ENCODE results near the gene SLC7A14.

Gene SLC7A14

GRCh38 chr3:170608475-170608874, 22.6 kb upstream of the SLC7A14 start:
- no peak for ATAC-seq
- TF ChIP-seq PPARA (CRISPR knock-in tag; IDR thresholded peaks at IDR 0.05; ENCODE audit: borderline replicate concordance): no peak
- no peak for TF ChIP-seq OSR1 (CRISPR knock-in tag; IDR thresholded peaks at IDR 0.05)
- TF ChIP-seq RARB (CRISPR knock-in tag; IDR thresholded peaks at IDR 0.05): no peak
- TF ChIP-seq, protein P1, sequence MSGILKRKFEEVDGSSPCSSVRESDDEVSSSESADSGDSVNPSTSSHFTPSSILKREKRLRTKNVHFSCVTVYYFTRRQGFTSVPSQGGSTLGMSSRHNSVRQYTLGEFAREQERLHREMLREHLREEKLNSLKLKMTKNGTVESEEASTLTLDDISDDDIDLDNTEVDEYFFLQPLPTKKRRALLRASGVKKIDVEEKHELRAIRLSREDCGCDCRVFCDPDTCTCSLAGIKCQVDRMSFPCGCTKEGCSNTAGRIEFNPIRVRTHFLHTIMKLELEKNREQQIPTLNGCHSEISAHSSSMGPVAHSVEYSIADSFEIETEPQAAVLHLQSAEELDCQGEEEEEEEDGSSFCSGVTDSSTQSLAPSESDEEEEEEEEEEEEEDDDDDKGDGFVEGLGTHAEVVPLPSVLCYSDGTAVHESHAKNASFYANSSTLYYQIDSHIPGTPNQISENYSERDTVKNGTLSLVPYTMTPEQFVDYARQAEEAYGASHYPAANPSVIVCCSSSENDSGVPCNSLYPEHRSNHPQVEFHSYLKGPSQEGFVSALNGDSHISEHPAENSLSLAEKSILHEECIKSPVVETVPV (CRISPR knock-in tag; IDR thresholded peaks at IDR 0.05): no peak
- TF ChIP-seq ISL1 (CRISPR knock-in tag; IDR thresholded peaks at IDR 0.05): no peak
- TF ChIP-seq, protein P2, sequence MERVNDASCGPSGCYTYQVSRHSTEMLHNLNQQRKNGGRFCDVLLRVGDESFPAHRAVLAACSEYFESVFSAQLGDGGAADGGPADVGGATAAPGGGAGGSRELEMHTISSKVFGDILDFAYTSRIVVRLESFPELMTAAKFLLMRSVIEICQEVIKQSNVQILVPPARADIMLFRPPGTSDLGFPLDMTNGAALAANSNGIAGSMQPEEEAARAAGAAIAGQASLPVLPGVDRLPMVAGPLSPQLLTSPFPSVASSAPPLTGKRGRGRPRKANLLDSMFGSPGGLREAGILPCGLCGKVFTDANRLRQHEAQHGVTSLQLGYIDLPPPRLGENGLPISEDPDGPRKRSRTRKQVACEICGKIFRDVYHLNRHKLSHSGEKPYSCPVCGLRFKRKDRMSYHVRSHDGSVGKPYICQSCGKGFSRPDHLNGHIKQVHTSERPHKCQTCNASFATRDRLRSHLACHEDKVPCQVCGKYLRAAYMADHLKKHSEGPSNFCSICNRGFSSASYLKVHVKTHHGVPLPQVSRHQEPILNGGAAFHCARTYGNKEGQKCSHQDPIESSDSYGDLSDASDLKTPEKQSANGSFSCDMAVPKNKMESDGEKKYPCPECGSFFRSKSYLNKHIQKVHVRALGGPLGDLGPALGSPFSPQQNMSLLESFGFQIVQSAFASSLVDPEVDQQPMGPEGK (CRISPR knock-in tag; IDR thresholded peaks at IDR 0.05; ENCODE audit: borderline replicate concordance): no peak
- TF ChIP-seq ZNF70 (CRISPR knock-in tag; IDR thresholded peaks at IDR 0.05): no peak
- no peak for TF ChIP-seq ZFP30 (CRISPR knock-in tag; IDR thresholded peaks at IDR 0.05)
- no peak for TF ChIP-seq CSDC2 (CRISPR knock-in tag; IDR thresholded peaks at IDR 0.05)
- no peak for TF ChIP-seq ESRRG (CRISPR knock-in tag; IDR thresholded peaks at IDR 0.05)
- no peak for TF ChIP-seq BACH2 (CRISPR knock-in tag; IDR thresholded peaks at IDR 0.05; ENCODE audit: borderline replicate concordance)
- TF ChIP-seq ARNTL (CRISPR knock-in tag; IDR thresholded peaks at IDR 0.05; ENCODE audit: borderline replicate concordance, low read depth): no peak

- TF ChIP-seq BACH2 (CRISPR knock-in tag; IDR thresholded peaks at IDR 0.05; ENCODE audit: borderline replicate concordance): no peak
- TF ChIP-seq ESRRG (CRISPR knock-in tag; IDR thresholded peaks at IDR 0.05): no peak
- TF ChIP-seq ZC3H10 (CRISPR knock-in tag; IDR thresholded peaks at IDR 0.05): no peak
- TF ChIP-seq, protein P3, sequence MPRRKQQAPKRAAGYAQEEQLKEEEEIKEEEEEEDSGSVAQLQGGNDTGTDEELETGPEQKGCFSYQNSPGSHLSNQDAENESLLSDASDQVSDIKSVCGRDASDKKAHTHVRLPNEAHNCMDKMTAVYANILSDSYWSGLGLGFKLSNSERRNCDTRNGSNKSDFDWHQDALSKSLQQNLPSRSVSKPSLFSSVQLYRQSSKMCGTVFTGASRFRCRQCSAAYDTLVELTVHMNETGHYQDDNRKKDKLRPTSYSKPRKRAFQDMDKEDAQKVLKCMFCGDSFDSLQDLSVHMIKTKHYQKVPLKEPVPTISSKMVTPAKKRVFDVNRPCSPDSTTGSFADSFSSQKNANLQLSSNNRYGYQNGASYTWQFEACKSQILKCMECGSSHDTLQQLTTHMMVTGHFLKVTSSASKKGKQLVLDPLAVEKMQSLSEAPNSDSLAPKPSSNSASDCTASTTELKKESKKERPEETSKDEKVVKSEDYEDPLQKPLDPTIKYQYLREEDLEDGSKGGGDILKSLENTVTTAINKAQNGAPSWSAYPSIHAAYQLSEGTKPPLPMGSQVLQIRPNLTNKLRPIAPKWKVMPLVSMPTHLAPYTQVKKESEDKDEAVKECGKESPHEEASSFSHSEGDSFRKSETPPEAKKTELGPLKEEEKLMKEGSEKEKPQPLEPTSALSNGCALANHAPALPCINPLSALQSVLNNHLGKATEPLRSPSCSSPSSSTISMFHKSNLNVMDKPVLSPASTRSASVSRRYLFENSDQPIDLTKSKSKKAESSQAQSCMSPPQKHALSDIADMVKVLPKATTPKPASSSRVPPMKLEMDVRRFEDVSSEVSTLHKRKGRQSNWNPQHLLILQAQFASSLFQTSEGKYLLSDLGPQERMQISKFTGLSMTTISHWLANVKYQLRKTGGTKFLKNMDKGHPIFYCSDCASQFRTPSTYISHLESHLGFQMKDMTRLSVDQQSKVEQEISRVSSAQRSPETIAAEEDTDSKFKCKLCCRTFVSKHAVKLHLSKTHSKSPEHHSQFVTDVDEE (CRISPR knock-in tag; IDR thresholded peaks at IDR 0.05): no peak
- TF ChIP-seq GLIS3 (CRISPR knock-in tag; IDR thresholded peaks at IDR 0.05): no peak
- no peak for TF ChIP-seq CREB5 (CRISPR knock-in tag; IDR thresholded peaks at IDR 0.05; ENCODE audit: low read depth)
- TF ChIP-seq ZFP30 (CRISPR knock-in tag; IDR thresholded peaks at IDR 0.05): no peak
- ATAC-seq: no peak
Measured at GRCh38 chr3:170606675-170607074, 20.8 kb upstream of the SLC7A14 start.

DNA sequence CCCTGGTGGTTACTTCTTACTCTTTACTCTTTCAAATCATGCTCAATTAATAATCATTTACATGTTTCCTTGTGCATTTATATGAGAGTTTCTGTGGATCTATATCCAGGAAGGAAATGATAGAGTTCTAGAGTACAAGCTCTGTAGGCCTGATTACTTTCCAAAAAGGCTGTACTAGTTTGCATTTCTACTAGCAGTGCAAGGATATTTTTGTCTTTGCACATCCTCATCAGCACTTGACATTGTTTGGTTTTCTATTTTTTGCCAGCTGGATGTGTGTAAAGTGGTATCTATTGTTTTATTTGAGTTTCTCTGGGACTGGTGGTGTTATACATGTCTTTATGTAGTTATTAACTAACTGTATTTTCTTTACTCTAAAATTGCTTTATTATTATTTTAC, 19.6 kb upstream of the SLC7A14 start:
- no peak for ATAC-seq
- TF ChIP-seq, protein P2 (CRISPR knock-in tag; IDR thresholded peaks at IDR 0.05; ENCODE audit: borderline replicate concordance): no peak
- TF ChIP-seq ZC3H10 (CRISPR knock-in tag; IDR thresholded peaks at IDR 0.05) (no peak), TOX (CRISPR knock-in tag; IDR thresholded peaks at IDR 0.05; ENCODE audit: borderline replicate concordance) (no peak), ZNF565 (CRISPR knock-in tag; conservative IDR thresholded peaks at IDR 0.05; ENCODE audit: low read depth) (no peak), GLIS3 (CRISPR knock-in tag; IDR thresholded peaks at IDR 0.05) (no peak), OSR1 (CRISPR knock-in tag; IDR thresholded peaks at IDR 0.05) (no peak)
- TF ChIP-seq, protein P4, sequence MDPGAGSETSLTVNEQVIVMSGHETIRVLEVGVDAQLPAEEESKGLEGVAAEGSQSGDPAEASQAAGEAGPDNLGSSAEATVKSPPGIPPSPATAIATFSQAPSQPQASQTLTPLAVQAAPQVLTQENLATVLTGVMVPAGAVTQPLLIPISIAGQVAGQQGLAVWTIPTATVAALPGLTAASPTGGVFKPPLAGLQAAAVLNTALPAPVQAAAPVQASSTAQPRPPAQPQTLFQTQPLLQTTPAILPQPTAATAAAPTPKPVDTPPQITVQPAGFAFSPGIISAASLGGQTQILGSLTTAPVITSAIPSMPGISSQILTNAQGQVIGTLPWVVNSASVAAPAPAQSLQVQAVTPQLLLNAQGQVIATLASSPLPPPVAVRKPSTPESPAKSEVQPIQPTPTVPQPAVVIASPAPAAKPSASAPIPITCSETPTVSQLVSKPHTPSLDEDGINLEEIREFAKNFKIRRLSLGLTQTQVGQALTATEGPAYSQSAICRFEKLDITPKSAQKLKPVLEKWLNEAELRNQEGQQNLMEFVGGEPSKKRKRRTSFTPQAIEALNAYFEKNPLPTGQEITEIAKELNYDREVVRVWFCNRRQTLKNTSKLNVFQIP (CRISPR knock-in tag; IDR thresholded peaks at IDR 0.05; ENCODE audit: borderline replicate concordance, low read depth): no peak

Data from SK-N-SH treated with all-trans-retinoic acid at 6 μM for 48 hours (cell line).